HEK293T (cell line): ENCODE data around the gene APBA2.

Experiments used
- ELF4 ChIP-seq: fragments of 450-650 bp; IDR thresholded peaks from 2 replicates; pipeline ENCODE4 v1.6.1; 2017; ENCODE audit warnings: antibody characterized with exemption
- FOXA1 ChIP-seq: fragments of 450-650 bp; IDR thresholded peaks from 2 replicates; pipeline ENCODE4 v1.6.1; 2016; ENCODE audit warnings: mild to moderate bottlenecking
- FOXM1 ChIP-seq: fragments of 450-650 bp; IDR thresholded peaks from 2 replicates; pipeline ENCODE4 v1.6.1; 2017; ENCODE audit warnings: mild to moderate bottlenecking, borderline replicate concordance
- TARDBP ChIP-seq: fragments of 450-650 bp; IDR thresholded peaks from 2 replicates; pipeline ENCODE4 v1.6.1; 2016

DNA sequence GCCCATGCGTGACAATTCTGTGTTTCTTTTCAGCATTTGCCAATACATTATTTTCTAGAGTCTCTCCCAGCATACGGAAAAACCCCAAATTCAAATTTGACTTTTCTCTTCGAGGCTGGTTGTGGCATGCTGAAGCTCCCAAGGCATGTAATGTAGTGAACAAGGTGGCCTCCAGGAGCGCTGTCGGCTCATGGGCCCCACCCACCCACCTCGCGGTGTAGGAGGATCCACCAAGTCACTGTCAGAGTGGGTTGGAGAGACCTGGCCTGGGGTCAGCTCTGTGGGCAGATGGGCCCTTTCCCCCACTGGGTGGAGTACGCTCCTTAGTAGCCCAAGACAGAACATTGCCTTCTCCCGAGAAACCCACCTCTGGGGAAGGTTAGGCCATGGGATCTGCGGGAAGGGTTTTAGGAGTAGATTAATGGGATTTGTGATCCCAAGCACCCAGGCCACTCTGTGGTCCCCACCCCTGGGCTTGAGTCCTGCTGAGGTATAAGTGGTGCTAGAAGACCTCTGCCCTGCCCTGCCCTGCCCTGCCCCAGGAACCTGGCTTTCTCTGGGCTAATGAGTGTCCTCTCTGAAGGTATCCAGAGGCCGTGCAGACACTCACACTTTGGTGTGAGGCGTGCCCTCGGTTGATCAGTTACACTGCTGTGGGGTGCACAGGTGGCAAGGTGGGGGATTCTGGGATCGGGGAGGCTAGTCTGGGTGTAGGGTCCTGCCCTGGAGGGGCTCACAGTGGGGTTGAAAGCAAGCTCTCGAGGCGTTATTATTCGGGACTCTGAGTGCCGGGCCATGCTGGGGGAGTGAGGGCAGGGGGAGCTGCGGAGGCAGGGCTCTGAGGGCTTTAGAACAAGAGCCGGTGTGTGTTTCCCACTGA is 97.9 kb downstream of the APBA2 start:
- no peak for TF ChIP-seq TARDBP
- TF ChIP-seq ELF4 = no peak
- TF ChIP-seq FOXM1 = no peak
- TF ChIP-seq FOXA1 = no peak
